Measurements from ENCODE around the gene BEGAIN. TPM values are rescaled to one million over a fixed set of nuclear protein-coding genes. Genes with fewer than 3 reads are reported as not detected.

The BEGAIN gene
- total RNA-seq, 4 donors from 2014 or later, result 0.68 to 2.8 (median 1.1) TPM

- WGBS, result 0% methylated on average over 2 of the region's 100 CpGs
- Histone ChIP-seq H3K36me3 (no peaks in the 10 kb centered on the region), H3K4me3 (peak overlapping the region; percentile 53), H3K27ac (no peak overlapping the region), H3K27me3 (peaks cover 75% of the 10 kb centered on the region), H3K4me1 (peaks cover 24% of the 10 kb centered on the region), H3K9me3 (no peaks in the 10 kb centered on the region)
- no peak for DNase-seq (ENCODE audit: low spot score in 2 of 2)
- TF ChIP-seq POLR2A (IDR thresholded peaks at IDR 0.05) (no peak), POLR2AphosphoS5 (IDR thresholded peaks at IDR 0.05) (no peak), EP300 (IDR thresholded peaks at IDR 0.05) (no peak)
- TF ChIP-seq, protein P1, sequence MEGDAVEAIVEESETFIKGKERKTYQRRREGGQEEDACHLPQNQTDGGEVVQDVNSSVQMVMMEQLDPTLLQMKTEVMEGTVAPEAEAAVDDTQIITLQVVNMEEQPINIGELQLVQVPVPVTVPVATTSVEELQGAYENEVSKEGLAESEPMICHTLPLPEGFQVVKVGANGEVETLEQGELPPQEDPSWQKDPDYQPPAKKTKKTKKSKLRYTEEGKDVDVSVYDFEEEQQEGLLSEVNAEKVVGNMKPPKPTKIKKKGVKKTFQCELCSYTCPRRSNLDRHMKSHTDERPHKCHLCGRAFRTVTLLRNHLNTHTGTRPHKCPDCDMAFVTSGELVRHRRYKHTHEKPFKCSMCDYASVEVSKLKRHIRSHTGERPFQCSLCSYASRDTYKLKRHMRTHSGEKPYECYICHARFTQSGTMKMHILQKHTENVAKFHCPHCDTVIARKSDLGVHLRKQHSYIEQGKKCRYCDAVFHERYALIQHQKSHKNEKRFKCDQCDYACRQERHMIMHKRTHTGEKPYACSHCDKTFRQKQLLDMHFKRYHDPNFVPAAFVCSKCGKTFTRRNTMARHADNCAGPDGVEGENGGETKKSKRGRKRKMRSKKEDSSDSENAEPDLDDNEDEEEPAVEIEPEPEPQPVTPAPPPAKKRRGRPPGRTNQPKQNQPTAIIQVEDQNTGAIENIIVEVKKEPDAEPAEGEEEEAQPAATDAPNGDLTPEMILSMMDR (IDR thresholded peaks at IDR 0.05), result no peak
Observed at GRCh38 chr14:100568164-100568997, 18.8 kb downstream of the BEGAIN start.

GRCh38 chr14:100567877-100568163, 19.4 kb downstream of the BEGAIN start:
- DNase-seq (ENCODE audit: low spot score in 2 of 2), result no peak
- H3K4me1 ChIP-seq, result peaks cover 24% of the 10 kb centered on the region
- no CpG with 5 or more reads among the region's 42 CpGs for WGBS
- no peaks in the 10 kb centered on the region for H3K36me3 ChIP-seq
- H3K27ac ChIP-seq, result no peak overlapping the region
- TF ChIP-seq EP300 (IDR thresholded peaks at IDR 0.05) (no peak), POLR2AphosphoS5 (IDR thresholded peaks at IDR 0.05) (no peak), POLR2A (IDR thresholded peaks at IDR 0.05) (no peak)
- TF ChIP-seq, protein P1 (IDR thresholded peaks at IDR 0.05), result no peak
- peak overlapping the region; percentile 53 for H3K4me3 ChIP-seq
- peaks cover 69% of the 10 kb centered on the region for H3K27me3 ChIP-seq
- H3K9me3 ChIP-seq, result no peaks in the 10 kb centered on the region

DNA sequence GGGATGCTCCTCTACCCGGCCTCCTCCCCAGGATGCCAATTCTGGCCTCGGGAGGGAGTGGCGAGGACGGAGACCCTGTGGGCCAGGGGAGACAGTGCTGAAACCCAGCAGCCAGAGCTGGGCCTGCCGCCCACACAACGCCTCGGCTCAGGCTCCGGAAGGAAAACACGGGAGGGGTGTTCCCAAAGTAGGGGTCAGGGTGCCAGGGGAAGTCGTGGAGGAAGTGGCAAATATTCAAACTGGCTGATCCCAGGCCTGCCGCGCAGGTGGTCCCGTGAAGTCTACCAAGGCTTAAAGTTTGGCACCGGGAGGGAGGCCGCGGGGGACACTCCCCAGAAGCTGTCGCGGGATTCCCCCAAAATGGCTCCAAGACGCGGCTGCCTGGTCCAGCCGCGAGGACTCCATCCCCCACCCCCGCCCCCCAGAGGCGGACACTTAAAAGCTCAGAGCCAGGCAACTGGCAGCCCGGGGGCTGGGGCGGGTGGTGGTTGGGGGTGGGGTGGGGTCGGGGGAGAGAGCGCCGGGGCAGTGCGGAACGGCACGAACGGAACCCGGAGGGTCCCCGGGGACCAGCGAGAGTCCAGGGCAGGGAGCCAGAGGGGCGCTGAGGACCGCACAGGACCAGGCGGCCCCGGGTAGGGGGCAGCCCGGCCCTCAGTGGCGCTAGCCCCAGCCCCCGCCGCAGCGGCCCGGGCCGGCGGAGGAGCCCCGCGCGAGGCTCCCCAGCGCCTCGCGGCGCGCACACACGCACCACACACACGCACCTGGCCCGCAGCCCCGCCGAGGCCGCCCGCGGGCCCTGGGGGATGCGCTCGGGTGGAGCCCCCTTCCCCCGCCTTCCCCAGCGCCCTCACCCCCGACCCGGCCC, 20.0 kb downstream of the BEGAIN start:
- TF ChIP-seq EP300 (IDR thresholded peaks at IDR 0.05) (no peak), POLR2AphosphoS5 (IDR thresholded peaks at IDR 0.05) (no peak), POLR2A (IDR thresholded peaks at IDR 0.05) (no peak)
- TF ChIP-seq, protein P1 (IDR thresholded peaks at IDR 0.05), result no peak
- 0% methylated on average over 3 of the region's 70 CpGs for WGBS

GRCh38 chr14:100566586-100566985, 20.6 kb downstream of the BEGAIN start:
- peaks cover 62% of the 10 kb centered on the region for H3K27me3 ChIP-seq
- no peak for TF ChIP-seq POLR2AphosphoS5 (IDR thresholded peaks at IDR 0.05)
- no peak for TF ChIP-seq EP300 (IDR thresholded peaks at IDR 0.05)
- TF ChIP-seq, protein P1 (IDR thresholded peaks at IDR 0.05), result no peak
- no peak for TF ChIP-seq POLR2A (IDR thresholded peaks at IDR 0.05)
- WGBS, result 95% methylated on average over 3 of the region's 4 CpGs
- no peaks in the 10 kb centered on the region for H3K9me3 ChIP-seq
- no peak for DNase-seq (ENCODE audit: low spot score in 2 of 2)
- H3K27ac ChIP-seq, result no peak overlapping the region
- no peaks in the 10 kb centered on the region for H3K36me3 ChIP-seq
- peak overlapping the region; percentile 53 for H3K4me3 ChIP-seq
- H3K4me1 ChIP-seq, result peaks cover 24% of the 10 kb centered on the region

More for the DNA sequence above, 20.0 kb downstream of the BEGAIN start:
- no peaks in the 10 kb centered on the region for H3K9me3 ChIP-seq
- peaks cover 24% of the 10 kb centered on the region for H3K4me1 ChIP-seq
- H3K27ac ChIP-seq, result no peak overlapping the region
- H3K27me3 ChIP-seq, result peaks cover 67% of the 10 kb centered on the region
- peak overlapping the region; percentile 53 for H3K4me3 ChIP-seq
- DNase-seq (ENCODE audit: low spot score in 2 of 2), result no peak
- H3K36me3 ChIP-seq, result no peaks in the 10 kb centered on the region

GRCh38 chr14:100566119-100566518, 21.1 kb downstream of the BEGAIN start:
- Histone ChIP-seq H3K36me3 (no peaks in the 10 kb centered on the region), H3K4me1 (peaks cover 24% of the 10 kb centered on the region), H3K9me3 (no peaks in the 10 kb centered on the region), H3K27ac (no peak overlapping the region), H3K27me3 (peaks cover 57% of the 10 kb centered on the region), H3K4me3 (no peak overlapping the region)
- 15% methylated on average over 5 of the region's 11 CpGs for WGBS
- DNase-seq (ENCODE audit: low spot score in 2 of 2), result no peak
- TF ChIP-seq EP300 (IDR thresholded peaks at IDR 0.05), result no peak
- TF ChIP-seq POLR2A (IDR thresholded peaks at IDR 0.05), result no peak
- TF ChIP-seq, protein P1 (IDR thresholded peaks at IDR 0.05), result no peak
- no peak for TF ChIP-seq POLR2AphosphoS5 (IDR thresholded peaks at IDR 0.05)

Measured in suprapubic skin (tissue), 4 donors.